Uterus (tissue), 4 donors: Measurements from ENCODE around the gene MAP1LC3B2. TPM values are rescaled to one million over a fixed set of nuclear protein-coding genes. Genes with fewer than 3 reads are reported as not detected.
A peak's percentile ranks its signal among the peaks of the same experiment; 100 is the strongest.

Experiments
- DNase-seq, 2 donors: peaks; one replicate each; pipeline ENCODE4 v3.0.0-alpha.2; 2019 to 2020
- H3K27ac ChIP-seq, 2 donors: fragments of 200-600 bp; sonication (generic); 1 replicate in 1 of 2; 2 replicates in 1 of 2; pipeline ENCODE4 v1.5.1; 2016 to 2018
- H3K27me3 ChIP-seq, 2 donors: fragments of 200-600 bp; sonication (generic); one replicate each; pipeline ENCODE4 v1.5.1; 2018 to 2019; ENCODE audit warnings: control low read depth in 1 of 2
- H3K36me3 ChIP-seq, 2 donors: fragments of 200-600 bp; sonication (generic); one replicate each; pipeline ENCODE4 v1.5.1; 2019; ENCODE audit warnings: control low read depth in 1 of 2
- H3K4me1 ChIP-seq, 2 donors: fragments of 200-600 bp; sonication (generic); one replicate each; pipeline ENCODE4 v1.5.1; 2018 to 2019; ENCODE audit warnings: control low read depth in 1 of 2
- H3K4me3 ChIP-seq, 2 donors: fragments of 200-600 bp; sonication (generic); 1 replicate in 1 of 2; 2 replicates in 1 of 2; pipeline ENCODE4 v1.5.1; 2018 to 2019; ENCODE audit warnings: mild to moderate bottlenecking in 1 of 2
- H3K9me3 ChIP-seq, 2 donors: fragments of 200-600 bp; sonication (generic); one replicate each; pipeline ENCODE4 v1.5.1; 2019; ENCODE audit warnings: control low read depth in 1 of 2
- CTCF ChIP-seq, 4 experiments: fragments of 200-600 bp in 2 of 4; fragments of 450-650 bp in 2 of 4; sonication (generic) in 2 of 4; IDR thresholded peaks; one replicate each; pipeline ENCODE4 v1.5.1; 2016 to 2019; ENCODE audit warnings: antibody characterized with exemption in 4 of 4, mild to moderate bottlenecking in 2 of 4, moderate library complexity in 1 of 4
- POLR2A ChIP-seq, 2 donors: fragments of 450-650 bp; IDR thresholded peaks; one replicate each; pipeline ENCODE4 v1.6.1; 2016; ENCODE audit warnings: antibody characterized with exemption in 2 of 2, mild to moderate bottlenecking in 1 of 2, moderate library complexity in 1 of 2
- intact Hi-C: fragments of 100-400 bp; cut with DNase I; formaldehyde crosslinking; loops from one replicate; pipeline ENCODE4 v1.15.1; 2023; ENCODE audit warnings: low total_unique reads
- total RNA-seq, 4 donors: library from RNA; depleted of rRNA in 3 of 4; stranded (reverse); fragments of >200 nt in 3 of 4; gene quantifications; one replicate each; pipeline versions ENCODE4 v1.1.0 to v1.2.4, GENCODE V29; 2014 to 2023
- donor health status: DM: yes; HTN: yes; CAD: no.

Gene MAP1LC3B2
- total RNA-seq, 4 donors from 2014 or later = 1.8 to 3.6 TPM; not detected in 2

GRCh38 chr12:116603546-116604177, 44.5 kb downstream of the MAP1LC3B2 start:
- Histone ChIP-seq H3K36me3 (no peaks in the 10 kb centered on the region), H3K4me3 (no peak overlapping the region), H3K27me3 (no peaks in the 10 kb centered on the region), H3K9me3 (no peaks in the 10 kb centered on the region), H3K27ac (no peak overlapping the region), H3K4me1 (peaks cover 0 to 4% of the 10 kb centered on the region in 2 donors)
- intact Hi-C loops = no loop called here
- TF ChIP-seq POLR2A (IDR thresholded peaks at IDR 0.05) (no peak), CTCF (IDR thresholded peaks at IDR 0.05) (no peak)
- no peak for DNase-seq

DNA sequence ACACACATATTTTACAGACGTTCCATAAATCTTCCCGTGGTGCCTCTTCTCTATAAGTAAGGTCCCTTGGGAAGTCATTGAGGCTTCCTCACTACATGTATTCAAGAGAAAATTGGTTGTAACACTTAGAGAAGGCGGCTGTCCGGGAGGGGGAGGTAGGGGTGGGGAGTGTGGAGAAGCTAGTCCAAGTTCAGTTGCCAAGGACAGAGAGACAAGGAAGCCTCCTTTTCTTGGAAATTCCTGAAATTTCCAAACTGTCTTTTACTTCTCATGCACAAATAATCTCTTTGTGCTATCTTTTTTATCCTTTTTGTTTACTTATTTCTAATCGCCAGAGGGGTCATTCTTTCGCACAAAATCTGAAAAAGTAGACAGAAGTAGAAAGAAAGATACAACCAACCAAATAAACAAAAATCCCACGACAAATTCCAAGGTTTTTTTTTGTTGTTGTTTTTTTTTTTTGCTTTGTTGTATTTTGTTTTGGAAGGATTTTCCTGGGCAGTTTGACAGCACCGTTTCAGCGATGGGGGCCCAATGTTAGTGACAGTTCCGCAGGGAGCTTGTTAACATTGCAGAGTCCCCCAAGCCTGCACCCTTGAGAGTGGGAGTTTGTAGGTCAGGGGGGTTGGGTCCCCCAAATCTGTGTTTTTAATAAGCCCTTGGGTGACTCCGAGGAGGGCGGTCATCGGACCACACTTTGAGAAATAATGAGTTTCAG, 45.2 kb downstream of the MAP1LC3B2 start:
- peak overlapping the region; percentile 2 to 15 for H3K4me3 ChIP-seq
- no peaks in the 10 kb centered on the region for H3K9me3 ChIP-seq
- H3K4me1 ChIP-seq = peaks cover 0 to 6% of the 10 kb centered on the region in 2 donors
- peak overlapping the region in 1 of 2 donors; percentile 49 for H3K27ac ChIP-seq
- H3K27me3 ChIP-seq = no peaks in the 10 kb centered on the region
- intact Hi-C loops = no loop called here
- TF ChIP-seq CTCF (IDR thresholded peaks at IDR 0.05) (no peak), POLR2A (IDR thresholded peaks at IDR 0.05) (no peak)
- peak; percentile 55 to 57 for DNase-seq
- H3K36me3 ChIP-seq = no peaks in the 10 kb centered on the region

- Histone ChIP-seq H3K4me3 (peak overlapping the region; percentile 2 to 15), H3K4me1 (peaks cover 0 to 7% of the 10 kb centered on the region in 2 donors), H3K36me3 (no peaks in the 10 kb centered on the region), H3K9me3 (no peaks in the 10 kb centered on the region), H3K27me3 (no peaks in the 10 kb centered on the region), H3K27ac (peak overlapping the region in 1 of 2 donors; percentile 49)
- intact Hi-C loops = no loop called here
- peak; percentile 41 for DNase-seq
- TF ChIP-seq CTCF (IDR thresholded peaks at IDR 0.05) (no peak), POLR2A (IDR thresholded peaks at IDR 0.05) (no peak)
Observed at GRCh38 chr12:116604951-116605641, 45.9 kb downstream of the MAP1LC3B2 start.

DNA sequence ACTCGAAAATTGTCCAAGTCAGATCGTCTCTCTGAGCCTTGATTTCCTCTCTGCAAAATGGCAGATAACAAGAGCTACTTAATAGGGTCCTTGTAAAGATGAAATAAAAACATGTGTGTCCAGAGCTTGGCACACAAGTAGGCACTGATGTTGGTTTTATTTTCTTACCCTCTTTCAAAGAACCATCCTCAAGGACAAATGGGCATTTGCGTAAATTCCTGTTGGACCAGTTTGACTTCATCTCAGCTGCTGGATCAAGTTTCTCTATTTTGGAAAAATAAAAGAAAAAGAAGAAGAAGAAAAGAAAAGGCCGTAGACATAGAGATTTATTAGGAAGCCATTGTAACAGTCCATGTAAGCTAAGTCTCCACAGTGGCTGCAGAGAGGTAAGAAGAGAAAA, 47.2 kb downstream of the MAP1LC3B2 start:
- Histone ChIP-seq H3K4me3 (no peak overlapping the region), H3K9me3 (no peaks in the 10 kb centered on the region), H3K4me1 (peaks cover 0 to 7% of the 10 kb centered on the region in 2 donors), H3K27ac (no peak overlapping the region), H3K27me3 (no peaks in the 10 kb centered on the region), H3K36me3 (no peaks in the 10 kb centered on the region)
- no peak for TF ChIP-seq POLR2A (IDR thresholded peaks at IDR 0.05)
- TF ChIP-seq CTCF (IDR thresholded peaks at IDR 0.05) = no peak
- intact Hi-C loops = no loop called here
- DNase-seq = no peak

GRCh38 chr12:116607039-116607438, 47.9 kb downstream of the MAP1LC3B2 start:
- TF ChIP-seq POLR2A (IDR thresholded peaks at IDR 0.05) = no peak
- TF ChIP-seq CTCF (IDR thresholded peaks at IDR 0.05) = no peak
- Histone ChIP-seq H3K4me3 (no peak overlapping the region), H3K36me3 (no peaks in the 10 kb centered on the region), H3K27ac (no peak overlapping the region), H3K4me1 (peaks cover 0 to 7% of the 10 kb centered on the region in 2 donors), H3K27me3 (no peaks in the 10 kb centered on the region), H3K9me3 (no peaks in the 10 kb centered on the region)
- intact Hi-C loops = no loop called here
- DNase-seq = no peak
